ENCODE results near the gene SDF4. TPM values are rescaled to one million over a fixed set of nuclear protein-coding genes. Genes with fewer than 3 reads are reported as not detected.

SDF4 gene
- total and polyA plus RNA-seq, 2 donors (not counting 1 experiment from before 2014, with no cell fraction given) = 127 to 133 TPM

DNA sequence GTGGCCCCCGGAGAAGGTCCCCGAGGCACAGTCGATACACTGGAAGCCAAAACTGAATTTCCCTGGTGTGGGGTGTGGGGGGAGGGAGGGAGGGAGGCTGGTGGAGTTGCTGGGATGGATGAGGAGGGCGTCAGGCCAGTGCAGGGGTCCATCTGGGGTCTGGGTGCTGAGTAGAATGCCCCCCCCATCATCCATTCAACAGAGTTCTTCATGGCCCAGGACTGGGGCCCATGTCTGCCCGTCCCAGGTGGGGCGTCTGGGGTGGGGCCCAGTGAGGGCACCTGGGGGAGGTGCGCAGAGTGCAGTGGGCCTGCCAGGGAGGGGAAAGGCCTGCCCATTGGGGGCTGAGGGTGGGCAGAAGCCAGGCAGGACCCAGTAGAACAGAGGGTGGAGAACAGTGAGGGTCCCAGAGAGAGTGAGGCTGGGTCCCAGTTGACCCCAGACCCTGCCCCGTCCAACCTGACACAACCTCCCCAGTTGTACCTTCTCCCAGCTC lies 27.3 kb downstream of the SDF4 start:
- Histone ChIP-seq H2AFZ (ENCODE audit: low read length) (no peak overlapping the region), H3K4me1 (ENCODE audit: control insufficient read depth, extremely low read depth, insufficient read depth, low read length) (peaks cover 6% of the 10 kb centered on the region), H3K9me3 (ENCODE audit: control insufficient read depth, insufficient read depth, low read depth, low read length) (no peaks in the 10 kb centered on the region), H3K27ac (ENCODE audit: insufficient read depth, low read length) (no peak overlapping the region), H3K27me3 (ENCODE audit: control insufficient read depth, insufficient read depth, low read length) (no peaks in the 10 kb centered on the region), H3K4me3 (replicated peaks in 1 of 4; ENCODE audit: control extremely low read depth in 1 of 4, insufficient read depth in 1 of 4, low read depth in 3 of 4, low read length in 4 of 4) (no peak overlapping the region), H3K79me2 (ENCODE audit: control insufficient read depth, insufficient read depth, low read length) (no peaks in the 10 kb centered on the region), H3K9ac (ENCODE audit: insufficient read depth, low read length) (no peak overlapping the region), H3K36me3 (ENCODE audit: control insufficient read depth, insufficient read depth, low read length) (no peaks in the 10 kb centered on the region), H4K20me1 (ENCODE audit: control insufficient read depth, extremely low read depth, insufficient read depth, low read length) (no peaks in the 10 kb centered on the region), H3K4me2 (ENCODE audit: extremely low read depth, insufficient read depth, low read length) (no peak overlapping the region)
- TF ChIP-seq EZH2 (IDR thresholded peaks at IDR 0.05; ENCODE audit: low read length, missing control alignments) = no peak
- TF ChIP-seq CTCF (conservative IDR thresholded peaks at IDR 0.05 in 1 of 2, IDR thresholded peaks at IDR 0.05 in 1 of 2; ENCODE audit: low read depth in 1 of 2, low read length in 2 of 2) = no peak
- no peak for DNase-seq (ENCODE audit: low read depth in 2 of 2)

- DNase-seq (ENCODE audit: low read depth in 2 of 2) = no peak
- H3K9ac ChIP-seq (ENCODE audit: insufficient read depth, low read length) = no peak overlapping the region
- no peaks in the 10 kb centered on the region for H3K9me3 ChIP-seq (ENCODE audit: control insufficient read depth, insufficient read depth, low read depth, low read length)
- H2AFZ ChIP-seq (ENCODE audit: low read length) = no peak overlapping the region
- H3K4me2 ChIP-seq (ENCODE audit: extremely low read depth, insufficient read depth, low read length) = no peak overlapping the region
- H3K4me1 ChIP-seq (ENCODE audit: control insufficient read depth, extremely low read depth, insufficient read depth, low read length) = peaks cover 3% of the 10 kb centered on the region
- H3K27me3 ChIP-seq (ENCODE audit: control insufficient read depth, insufficient read depth, low read length) = no peaks in the 10 kb centered on the region
- H3K79me2 ChIP-seq (ENCODE audit: control insufficient read depth, insufficient read depth, low read length) = no peaks in the 10 kb centered on the region
- TF ChIP-seq EZH2 (IDR thresholded peaks at IDR 0.05; ENCODE audit: low read length, missing control alignments) (no peak), CTCF (conservative IDR thresholded peaks at IDR 0.05 in 1 of 2, IDR thresholded peaks at IDR 0.05 in 1 of 2; ENCODE audit: low read depth in 1 of 2, low read length in 2 of 2) (no peak)
- no peaks in the 10 kb centered on the region for H3K36me3 ChIP-seq (ENCODE audit: control insufficient read depth, insufficient read depth, low read length)
- no peak overlapping the region for H3K27ac ChIP-seq (ENCODE audit: insufficient read depth, low read length)
- H4K20me1 ChIP-seq (ENCODE audit: control insufficient read depth, extremely low read depth, insufficient read depth, low read length) = no peaks in the 10 kb centered on the region
- no peak overlapping the region for H3K4me3 ChIP-seq (replicated peaks in 1 of 4; ENCODE audit: control extremely low read depth in 1 of 4, insufficient read depth in 1 of 4, low read depth in 3 of 4, low read length in 4 of 4)
These were observed 28.0 kb downstream of the SDF4 start for GRCh38 chr1:1203561-1204424.

DNA sequence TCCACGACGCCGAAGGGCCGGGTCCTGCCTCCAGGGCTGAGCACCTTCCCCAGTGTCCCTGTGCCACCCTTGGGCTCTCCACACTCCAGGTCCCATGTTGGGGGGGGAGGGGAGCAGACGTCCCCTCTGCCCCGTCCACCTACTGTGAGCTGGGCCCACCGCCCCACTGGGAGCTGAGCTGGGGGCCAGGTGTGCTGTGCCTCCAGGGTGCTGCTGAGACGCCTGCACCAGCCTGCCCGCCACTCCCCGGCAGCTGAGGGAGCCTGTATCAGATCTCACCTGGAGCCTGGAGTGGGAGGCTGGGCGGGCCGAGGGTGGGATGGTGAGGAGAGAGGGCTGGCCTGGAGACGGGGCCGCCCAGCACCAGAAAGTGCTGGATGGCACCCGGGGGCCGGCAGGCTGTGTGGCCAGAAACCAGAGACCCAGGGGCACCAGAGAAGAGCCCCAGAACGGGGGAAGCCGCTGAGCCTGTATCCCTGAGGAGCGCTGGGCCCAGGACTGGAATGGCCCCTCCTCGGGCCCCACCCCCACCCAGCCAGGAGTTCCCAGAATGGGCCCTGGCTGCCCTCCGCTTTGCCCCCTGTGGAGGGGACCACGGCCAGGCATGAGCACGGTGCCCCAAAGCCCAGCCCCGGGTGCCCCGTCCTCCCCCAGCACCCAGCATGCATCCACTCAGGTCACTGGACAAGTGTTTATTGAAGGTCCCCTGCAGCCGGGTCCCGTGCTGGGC lies 28.8 kb downstream of the SDF4 start:
- DNase-seq (ENCODE audit: low read depth in 2 of 2) = no peak
- Histone ChIP-seq H2AFZ (ENCODE audit: low read length) (no peak overlapping the region), H3K27ac (ENCODE audit: insufficient read depth, low read length) (no peak overlapping the region), H3K36me3 (ENCODE audit: control insufficient read depth, insufficient read depth, low read length) (no peaks in the 10 kb centered on the region), H4K20me1 (ENCODE audit: control insufficient read depth, extremely low read depth, insufficient read depth, low read length) (no peaks in the 10 kb centered on the region), H3K4me1 (ENCODE audit: control insufficient read depth, extremely low read depth, insufficient read depth, low read length) (no peaks in the 10 kb centered on the region), H3K9ac (ENCODE audit: insufficient read depth, low read length) (no peak overlapping the region), H3K4me3 (replicated peaks in 1 of 4; ENCODE audit: control extremely low read depth in 1 of 4, insufficient read depth in 1 of 4, low read depth in 3 of 4, low read length in 4 of 4) (no peak overlapping the region), H3K4me2 (ENCODE audit: extremely low read depth, insufficient read depth, low read length) (no peak overlapping the region), H3K79me2 (ENCODE audit: control insufficient read depth, insufficient read depth, low read length) (no peaks in the 10 kb centered on the region), H3K9me3 (ENCODE audit: control insufficient read depth, insufficient read depth, low read depth, low read length) (no peaks in the 10 kb centered on the region), H3K27me3 (ENCODE audit: control insufficient read depth, insufficient read depth, low read length) (no peaks in the 10 kb centered on the region)
- TF ChIP-seq EZH2 (IDR thresholded peaks at IDR 0.05; ENCODE audit: low read length, missing control alignments) = no peak
- TF ChIP-seq CTCF (conservative IDR thresholded peaks at IDR 0.05 in 1 of 2, IDR thresholded peaks at IDR 0.05 in 1 of 2; ENCODE audit: low read depth in 1 of 2, low read length in 2 of 2) = no peak

Measured in fibroblast of lung (primary cell).